Stimulated activated naive CD8-positive, alpha-beta T cell treated with anti-CD3 and anti-CD28 coated beads, Interleukin-15, amount 100 ng/mL, for 72 hours (primary cell): Measurements from ENCODE around the gene MCTP2.

ENCODE experiments used
- ATAC-seq: fragments of 150-1000 bp; cut with Tn5 transposase; 2 replicates; pipeline ENCODE4 v1.10.0; 2021; ENCODE audit warnings: mild to moderate bottlenecking, moderate library complexity
- DNase-seq, 2 donors: peaks; one replicate each; pipeline ENCODE4 v3.0.0; 2021 to 2022
- H3K27ac Mint-ChIP-seq, 2 donors: one replicate each; pipeline ENCODE4 v1.8.0; 2022; ENCODE audit warnings: mild to moderate bottlenecking in 2 of 2, mixed read lengths in 2 of 2, moderate library complexity in 2 of 2
- H3K27me3 Mint-ChIP-seq: one replicate; pipeline ENCODE4 v1.8.0; 2022; ENCODE audit warnings: mixed read lengths
- H3K4me1 Mint-ChIP-seq: one replicate; pipeline ENCODE4 v1.8.0; 2022; ENCODE audit warnings: mild to moderate bottlenecking, mixed read lengths
- H3K4me3 Mint-ChIP-seq, 2 donors: one replicate each; pipeline ENCODE4 v1.8.0; 2022; ENCODE audit warnings: mild to moderate bottlenecking in 2 of 2, mixed read lengths in 2 of 2, moderate library complexity in 1 of 2
- H3K9me3 Mint-ChIP-seq, 2 donors: one replicate each; pipeline ENCODE4 v1.8.0; 2022; ENCODE audit warnings: mixed read lengths in 2 of 2

MCTP2 gene

DNA sequence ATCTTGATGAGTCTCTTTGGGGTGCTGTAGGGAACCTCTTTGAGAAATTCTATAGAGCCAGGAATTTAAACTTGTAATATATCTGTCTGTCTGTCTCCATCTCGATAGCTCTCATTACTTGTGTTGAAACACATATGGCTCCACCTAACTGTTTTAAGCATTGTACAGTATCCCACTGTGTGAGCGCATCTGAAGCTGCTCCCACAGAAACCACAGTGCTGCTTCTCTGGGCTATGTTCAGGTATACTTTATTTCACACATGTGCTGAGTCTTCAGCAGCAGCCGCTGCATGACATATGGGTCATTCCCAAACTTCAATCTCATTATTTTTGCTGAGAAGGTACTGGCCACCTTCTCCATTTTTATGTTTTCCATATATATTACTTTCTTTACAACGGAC lies 63.9 kb downstream of the MCTP2 start:
- ATAC-seq: peak; percentile 48
- Mint-ChIP-seq H3K9me3 (peaks cover 0 to 7% of the 10 kb centered on the region in 2 donors), H3K27me3 (no peaks in the 10 kb centered on the region), H3K4me3 (no peak overlapping the region), H3K4me1 (peaks cover 53% of the 10 kb centered on the region), H3K27ac (no peak overlapping the region)
- no peak for DNase-seq

- ATAC-seq: no peak
- Mint-ChIP-seq H3K27ac (peak overlapping the region; percentile 72 to 82), H3K4me1 (peaks cover 58% of the 10 kb centered on the region)
Observed at GRCh38 chr15:94296717-94297116, 65.4 kb downstream of the MCTP2 start.

GRCh38 chr15:94297558-94297957 lies 66.2 kb downstream of the MCTP2 start:
- H3K27ac Mint-ChIP-seq: peak overlapping the region in 1 of 2 donors; percentile 63
- DNase-seq (no peak), ATAC-seq (peak; percentile 61)
- peak overlapping the region; percentile 46 to 48 for H3K4me3 Mint-ChIP-seq
- H3K9me3 Mint-ChIP-seq: peaks cover 2 to 6% of the 10 kb centered on the region in 2 donors
- H3K4me1 Mint-ChIP-seq: peaks cover 53% of the 10 kb centered on the region
- no peaks in the 10 kb centered on the region for H3K27me3 Mint-ChIP-seq

More at GRCh38 chr15:94296717-94297116, 65.4 kb downstream of the MCTP2 start:
- no peak overlapping the region for H3K4me3 Mint-ChIP-seq
- DNase-seq: no peak
- H3K9me3 Mint-ChIP-seq: no peaks in the 10 kb centered on the region
- H3K27me3 Mint-ChIP-seq: no peaks in the 10 kb centered on the region

- ATAC-seq: no peak
- DNase-seq: no peak
- H3K4me1 Mint-ChIP-seq: peaks cover 51% of the 10 kb centered on the region
- H3K27me3 Mint-ChIP-seq: no peaks in the 10 kb centered on the region
- H3K27ac Mint-ChIP-seq: no peak overlapping the region
- H3K4me3 Mint-ChIP-seq: peak overlapping the region; percentile 46 to 48
- peaks cover 9 to 11% of the 10 kb centered on the region in 2 donors for H3K9me3 Mint-ChIP-seq
Observed at GRCh38 chr15:94298364-94298763, 67.0 kb downstream of the MCTP2 start.

DNA sequence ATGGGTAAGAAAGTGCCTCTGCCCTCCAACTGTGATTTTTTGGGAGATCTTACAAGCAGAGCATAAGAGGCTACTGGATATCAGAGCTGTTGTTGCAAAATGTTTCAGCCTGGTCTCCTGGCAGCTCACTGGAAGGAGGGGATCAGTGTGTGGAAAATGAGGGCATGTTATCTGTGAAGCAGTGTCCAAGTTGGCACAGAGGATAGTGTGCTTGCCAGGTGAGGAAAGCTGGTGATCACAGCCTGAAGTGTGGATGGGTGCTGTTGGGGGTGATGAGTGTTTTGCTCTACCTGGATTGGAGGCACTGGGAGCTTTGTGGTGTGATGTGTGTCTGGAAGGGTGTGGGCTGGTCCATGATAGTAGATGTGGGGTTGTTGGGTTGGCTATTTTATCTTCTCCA lies 69.3 kb downstream of the MCTP2 start:
- H3K4me1 Mint-ChIP-seq: peaks cover 58% of the 10 kb centered on the region
- no peak overlapping the region for H3K27ac Mint-ChIP-seq
- no peaks in the 10 kb centered on the region for H3K27me3 Mint-ChIP-seq
- peaks cover 14 to 16% of the 10 kb centered on the region in 2 donors for H3K9me3 Mint-ChIP-seq
- DNase-seq: no peak
- no peak overlapping the region for H3K4me3 Mint-ChIP-seq
- no peak for ATAC-seq

DNA sequence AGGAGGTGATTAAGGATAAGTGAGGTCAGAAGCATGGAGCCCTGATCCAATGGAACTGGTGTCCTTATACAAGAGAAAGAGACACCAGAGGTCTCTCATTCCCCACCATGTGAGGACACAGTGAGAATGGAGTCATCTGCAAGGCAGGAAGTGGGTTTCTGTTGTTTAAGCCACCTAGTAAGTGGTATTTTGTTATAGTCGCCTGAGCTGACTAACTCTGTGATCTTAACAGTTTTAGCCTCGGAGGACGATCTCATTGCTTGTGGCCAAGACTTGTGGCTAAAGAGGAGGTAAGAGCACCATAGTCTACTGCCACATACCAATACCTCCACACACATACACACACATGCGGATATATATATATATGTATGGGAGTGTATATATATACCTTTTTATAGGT lies 73.8 kb downstream of the MCTP2 start:
- ATAC-seq: peak; percentile 92
- H3K27me3 Mint-ChIP-seq: no peaks in the 10 kb centered on the region
- H3K9me3 Mint-ChIP-seq: peaks cover 14 to 23% of the 10 kb centered on the region in 2 donors
- peaks cover 57% of the 10 kb centered on the region for H3K4me1 Mint-ChIP-seq
- DNase-seq: peak; percentile 49 to 73
- H3K4me3 Mint-ChIP-seq: peak overlapping the region; percentile 20 to 34
- H3K27ac Mint-ChIP-seq: peak overlapping the region; percentile 50 to 88

DNA sequence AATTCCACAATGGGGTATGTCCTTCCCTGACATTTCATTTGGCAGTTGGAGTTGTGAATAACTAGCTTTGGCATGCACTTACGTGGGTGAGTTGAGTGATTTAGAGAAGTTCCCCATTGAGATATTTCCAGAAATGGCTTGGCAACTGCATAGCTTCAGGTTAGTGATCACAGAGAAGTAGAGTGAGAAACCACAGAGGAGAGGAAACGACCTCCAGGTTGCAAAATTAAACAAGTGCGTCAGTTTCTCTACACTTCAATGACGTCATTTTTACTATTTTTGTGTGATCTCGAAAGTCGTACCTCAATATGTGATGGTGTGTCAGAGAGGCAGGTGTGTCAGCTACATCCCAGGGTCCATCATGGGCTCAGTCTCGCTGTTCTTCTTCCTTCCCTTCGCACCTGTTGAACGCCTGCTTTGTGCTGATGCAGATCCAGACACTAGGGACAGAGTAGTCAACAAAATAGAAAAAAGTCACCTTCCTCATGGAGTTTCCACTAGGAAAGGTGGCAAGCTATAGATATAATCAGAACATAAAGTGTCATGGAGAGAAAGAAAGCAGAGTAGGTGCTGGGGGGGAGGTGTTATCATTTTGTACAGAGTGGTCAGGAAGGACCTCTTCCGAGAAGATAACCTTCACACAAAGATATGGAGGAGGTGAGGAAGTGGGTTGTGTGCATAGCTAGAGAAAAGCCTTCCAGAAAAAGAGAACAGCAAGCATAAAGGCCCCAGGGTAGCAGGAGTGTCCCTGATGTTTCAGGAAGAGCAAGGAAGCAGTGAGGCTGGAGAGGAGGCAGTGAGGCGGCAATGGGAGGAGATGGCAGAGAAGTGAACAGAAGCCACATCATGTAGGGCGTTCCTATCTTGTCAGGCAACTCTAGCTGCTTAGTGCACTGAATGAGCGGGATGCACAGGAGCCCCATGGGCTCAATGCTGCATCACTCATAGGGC lies 75.6 kb downstream of the MCTP2 start:
- ATAC-seq (peak; percentile 77), DNase-seq (peak in 1 of 2 donors; percentile 40)
- peaks cover 51% of the 10 kb centered on the region for H3K4me1 Mint-ChIP-seq
- H3K9me3 Mint-ChIP-seq: peaks cover 14 to 22% of the 10 kb centered on the region in 2 donors
- H3K27ac Mint-ChIP-seq: peak overlapping the region; percentile 36 to 93
- H3K4me3 Mint-ChIP-seq: peak overlapping the region; percentile 32 to 53
- H3K27me3 Mint-ChIP-seq: no peaks in the 10 kb centered on the region

GRCh38 chr15:94312946-94313345 lies 81.6 kb downstream of the MCTP2 start:
- Mint-ChIP-seq H3K4me3 (no peak overlapping the region), H3K9me3 (no peaks in the 10 kb centered on the region), H3K4me1 (peaks cover 23% of the 10 kb centered on the region), H3K27me3 (no peaks in the 10 kb centered on the region), H3K27ac (peak overlapping the region in 1 of 2 donors; percentile 37)
- ATAC-seq: no peak
- DNase-seq: no peak

GRCh38 chr15:94314639-94315038 lies 83.3 kb downstream of the MCTP2 start:
- Mint-ChIP-seq H3K27ac (no peak overlapping the region), H3K9me3 (no peaks in the 10 kb centered on the region), H3K27me3 (no peaks in the 10 kb centered on the region), H3K4me3 (no peak overlapping the region), H3K4me1 (peaks cover 17% of the 10 kb centered on the region)
- no peak for DNase-seq
- ATAC-seq: no peak

- ATAC-seq (no peak), DNase-seq (no peak)
- H3K27me3 Mint-ChIP-seq: no peaks in the 10 kb centered on the region
- peak overlapping the region in 1 of 2 donors; percentile 66 for H3K27ac Mint-ChIP-seq
- H3K4me1 Mint-ChIP-seq: peaks cover 17% of the 10 kb centered on the region
- no peaks in the 10 kb centered on the region for H3K9me3 Mint-ChIP-seq
- no peak overlapping the region for H3K4me3 Mint-ChIP-seq
Observed at GRCh38 chr15:94317211-94317610, 85.8 kb downstream of the MCTP2 start.

GRCh38 chr15:94322141-94322540 lies 90.8 kb downstream of the MCTP2 start:
- ATAC-seq: no peak
- no peaks in the 10 kb centered on the region for H3K9me3 Mint-ChIP-seq
- H3K27me3 Mint-ChIP-seq: no peaks in the 10 kb centered on the region
- H3K27ac Mint-ChIP-seq: no peak overlapping the region
- no peak overlapping the region for H3K4me3 Mint-ChIP-seq
- DNase-seq: no peak
- peaks cover 31% of the 10 kb centered on the region for H3K4me1 Mint-ChIP-seq

DNA sequence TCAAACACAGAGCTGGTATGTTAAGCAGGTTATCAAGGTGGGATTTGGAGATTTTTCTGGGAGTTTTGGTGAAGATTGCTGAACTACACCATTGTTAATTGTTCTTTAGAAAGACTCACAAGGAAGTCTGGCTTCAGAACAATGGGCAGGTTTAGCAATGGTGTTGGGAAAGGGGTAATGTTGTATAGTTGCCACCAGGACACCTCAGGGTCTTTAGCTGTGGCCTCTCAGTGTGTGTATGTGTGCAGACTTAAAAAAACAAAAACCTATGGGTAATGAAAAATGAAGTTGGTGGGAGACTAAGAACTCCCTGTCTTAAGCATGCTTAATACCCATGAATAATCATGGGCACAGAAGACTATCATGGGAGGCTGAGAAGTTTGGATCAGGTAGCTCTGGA lies 91.7 kb downstream of the MCTP2 start:
- Mint-ChIP-seq H3K27me3 (no peaks in the 10 kb centered on the region), H3K9me3 (no peaks in the 10 kb centered on the region), H3K27ac (no peak overlapping the region), H3K4me3 (no peak overlapping the region), H3K4me1 (peaks cover 28% of the 10 kb centered on the region)
- DNase-seq: no peak
- ATAC-seq: no peak

DNA sequence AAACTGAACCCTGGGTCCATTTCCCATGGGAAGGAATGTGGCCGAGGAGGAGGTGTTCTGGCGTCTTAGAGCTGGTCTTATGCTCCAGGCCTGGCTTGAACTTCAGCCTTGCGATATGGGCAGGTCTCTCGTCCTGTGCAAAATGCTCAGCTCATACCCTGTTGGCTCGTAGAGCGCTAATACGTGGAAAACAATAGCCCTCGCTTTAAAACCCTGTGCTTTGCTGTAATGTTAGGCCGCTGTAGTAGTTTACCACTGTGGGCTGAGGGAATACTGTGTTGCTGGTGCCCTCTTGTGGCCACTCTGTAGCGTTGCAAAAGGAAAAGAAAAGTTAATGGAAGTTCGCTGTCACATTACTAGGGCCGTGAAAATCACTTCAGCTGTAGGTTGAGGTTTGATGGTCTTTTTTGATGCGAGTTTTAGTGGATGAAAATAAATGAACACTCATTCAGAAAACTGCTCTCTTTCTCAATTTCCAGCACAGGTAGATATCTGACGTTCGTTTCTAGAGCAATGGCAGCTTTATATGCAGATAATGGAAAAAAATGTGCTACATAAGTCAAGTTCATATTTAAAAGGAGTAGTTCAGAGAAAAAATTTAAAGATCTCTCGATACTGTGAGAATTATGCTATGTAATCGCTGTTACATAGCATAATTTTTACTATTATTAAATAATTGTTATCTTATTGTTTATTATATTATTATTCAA lies 92.9 kb downstream of the MCTP2 start:
- Mint-ChIP-seq H3K27me3 (no peaks in the 10 kb centered on the region), H3K27ac (no peak overlapping the region), H3K9me3 (no peaks in the 10 kb centered on the region), H3K4me1 (peaks cover 28% of the 10 kb centered on the region), H3K4me3 (peak overlapping the region in 1 of 2 donors; percentile 43)
- peak; percentile 47 to 52 for DNase-seq
- ATAC-seq: peak; percentile 83

DNA sequence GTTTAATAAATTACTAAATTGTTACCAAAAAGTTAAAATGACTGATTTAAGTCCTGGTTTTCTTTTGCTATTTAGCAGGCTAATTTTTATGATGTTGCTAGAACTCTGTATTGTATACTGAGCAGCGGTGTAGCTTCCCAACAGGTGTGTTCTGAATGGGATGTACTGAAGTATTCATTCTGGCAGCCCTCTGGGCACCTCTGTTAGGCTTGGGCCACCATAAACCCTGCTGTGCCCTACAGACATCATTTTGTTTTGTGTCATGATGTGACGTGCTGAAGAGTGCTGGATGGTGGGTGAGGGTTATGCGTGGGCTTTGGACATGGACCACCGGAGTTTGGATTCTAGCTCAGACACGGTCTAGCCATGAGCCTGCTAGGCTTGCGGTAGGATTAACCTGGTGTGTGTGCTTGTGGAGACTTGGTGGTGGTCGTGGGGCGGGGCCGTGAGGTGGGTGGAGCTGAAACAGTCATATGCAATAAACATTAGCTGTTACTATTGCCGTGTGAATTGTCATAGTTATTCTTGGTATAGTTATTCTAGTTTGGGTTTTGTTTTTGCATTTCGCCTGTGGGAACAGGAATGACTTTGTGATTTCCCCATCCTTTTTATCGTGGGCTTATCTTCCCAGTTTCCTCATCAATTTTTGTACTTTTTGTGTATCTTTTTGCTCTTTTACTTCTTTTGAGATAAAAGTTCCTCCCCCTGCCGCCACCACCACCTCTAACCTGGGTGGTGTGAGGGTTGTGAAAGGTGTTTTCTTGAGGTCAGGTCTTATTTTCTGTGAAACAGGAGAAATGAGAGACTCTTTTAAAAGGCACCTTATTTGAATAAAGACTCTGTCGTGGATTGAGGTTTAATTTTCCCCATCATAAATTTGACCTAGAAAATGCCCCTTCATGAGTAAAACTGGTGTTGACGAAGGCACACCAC lies 93.7 kb downstream of the MCTP2 start:
- H3K27ac Mint-ChIP-seq: peak overlapping the region; percentile 83 to 94
- DNase-seq: peak; percentile 5 to 61
- H3K4me3 Mint-ChIP-seq: peak overlapping the region in 1 of 2 donors; percentile 42
- H3K9me3 Mint-ChIP-seq: no peaks in the 10 kb centered on the region
- no peaks in the 10 kb centered on the region for H3K27me3 Mint-ChIP-seq
- ATAC-seq: peak; percentile 85
- peaks cover 28% of the 10 kb centered on the region for H3K4me1 Mint-ChIP-seq

GRCh38 chr15:94327356-94327936 lies 96.1 kb downstream of the MCTP2 start:
- Mint-ChIP-seq H3K27ac (no peak overlapping the region), H3K4me3 (no peak overlapping the region), H3K27me3 (no peaks in the 10 kb centered on the region), H3K9me3 (no peaks in the 10 kb centered on the region), H3K4me1 (peaks cover 28% of the 10 kb centered on the region)
- DNase-seq (no peak), ATAC-seq (no peak)
